GM12872 (cell line): Measurements from ENCODE around the gene NET1.

Experiments used
- CTCF ChIP-seq: IDR thresholded peaks from 3 replicates; pipeline ENCODE4 v1.5.1; 2011; ENCODE audit warnings: low read depth, mild to moderate bottlenecking, low read length, moderate library complexity; ENCODE audit not compliant: insufficient read depth

Gene NET1

GRCh38 chr10:5440206-5440605, 27.8 kb downstream of the NET1 start:
- no peak for TF ChIP-seq CTCF

- no peak for TF ChIP-seq CTCF
Measured at GRCh38 chr10:5441106-5441505, 28.7 kb downstream of the NET1 start.

- TF ChIP-seq CTCF: peak; percentile 64
Measured at GRCh38 chr10:5442065-5442989, 30.0 kb downstream of the NET1 start.

GRCh38 chr10:5442990-5443370, 30.6 kb downstream of the NET1 start:
- TF ChIP-seq CTCF: no peak

GRCh38 chr10:5443429-5443828, 31.1 kb downstream of the NET1 start:
- no peak for TF ChIP-seq CTCF

GRCh38 chr10:5445006-5445405, 32.6 kb downstream of the NET1 start:
- no peak for TF ChIP-seq CTCF

- TF ChIP-seq CTCF: no peak
Measured at GRCh38 chr10:5446390-5446926, 34.1 kb downstream of the NET1 start.
